Amygdala (tissue), 56 donors: ENCODE data around the gene PLXNA4.

Experiments
- DNase-seq, 56 donors: peaks; one replicate each; lab custom pipeline; 2025; lab: John Stamatoyannopoulos, UW

The PLXNA4 gene

DNA sequence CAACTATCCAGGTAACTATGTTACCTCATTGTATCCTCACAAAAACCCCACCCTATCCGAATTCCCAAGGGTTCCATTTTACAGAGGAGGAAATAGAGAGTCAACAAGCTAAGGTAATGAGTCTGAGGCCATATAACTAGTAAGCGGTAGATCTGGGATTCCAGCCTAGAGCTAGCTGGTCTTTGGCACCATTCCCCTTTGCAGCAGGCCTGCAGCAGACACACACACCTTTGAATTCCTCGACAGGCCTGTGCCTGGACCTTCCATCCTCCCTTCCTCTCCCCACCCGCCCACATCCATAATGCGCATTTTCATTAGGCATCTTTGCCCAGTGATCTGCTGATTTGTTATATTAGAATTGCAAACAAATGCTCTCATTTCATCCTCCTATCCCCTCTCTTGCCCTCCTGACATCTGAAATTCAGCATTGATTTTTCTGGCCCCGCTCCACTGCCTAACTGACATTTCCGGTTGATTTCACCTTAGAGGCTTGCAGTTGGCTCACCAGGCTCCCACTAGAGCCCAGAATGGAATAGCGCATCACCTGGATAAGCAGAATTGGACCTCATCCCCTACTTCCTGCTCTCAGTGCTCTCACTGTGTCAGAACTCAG lies 129.5 kb downstream of the PLXNA4 start:
- DNase-seq = no peak

DNA sequence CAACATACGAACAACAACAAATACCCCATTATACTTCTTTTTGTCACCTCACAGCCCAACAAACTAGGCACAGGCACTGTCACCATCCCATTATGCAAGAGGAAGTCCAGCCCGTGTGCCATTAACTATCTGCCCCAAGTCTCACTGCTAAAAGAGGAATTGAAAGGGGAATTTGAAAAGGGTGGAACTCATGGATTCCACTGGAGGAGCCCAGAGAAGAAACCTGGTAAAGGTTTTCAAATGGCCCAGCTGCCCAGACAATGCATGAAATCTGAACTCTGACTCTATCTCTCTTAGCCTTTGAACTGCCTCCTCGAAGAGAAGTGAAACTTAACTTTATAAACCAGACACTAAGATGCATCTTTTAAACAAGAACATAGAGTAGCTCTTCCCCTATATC lies 130.0 kb downstream of the PLXNA4 start:
- DNase-seq = no peak

DNA sequence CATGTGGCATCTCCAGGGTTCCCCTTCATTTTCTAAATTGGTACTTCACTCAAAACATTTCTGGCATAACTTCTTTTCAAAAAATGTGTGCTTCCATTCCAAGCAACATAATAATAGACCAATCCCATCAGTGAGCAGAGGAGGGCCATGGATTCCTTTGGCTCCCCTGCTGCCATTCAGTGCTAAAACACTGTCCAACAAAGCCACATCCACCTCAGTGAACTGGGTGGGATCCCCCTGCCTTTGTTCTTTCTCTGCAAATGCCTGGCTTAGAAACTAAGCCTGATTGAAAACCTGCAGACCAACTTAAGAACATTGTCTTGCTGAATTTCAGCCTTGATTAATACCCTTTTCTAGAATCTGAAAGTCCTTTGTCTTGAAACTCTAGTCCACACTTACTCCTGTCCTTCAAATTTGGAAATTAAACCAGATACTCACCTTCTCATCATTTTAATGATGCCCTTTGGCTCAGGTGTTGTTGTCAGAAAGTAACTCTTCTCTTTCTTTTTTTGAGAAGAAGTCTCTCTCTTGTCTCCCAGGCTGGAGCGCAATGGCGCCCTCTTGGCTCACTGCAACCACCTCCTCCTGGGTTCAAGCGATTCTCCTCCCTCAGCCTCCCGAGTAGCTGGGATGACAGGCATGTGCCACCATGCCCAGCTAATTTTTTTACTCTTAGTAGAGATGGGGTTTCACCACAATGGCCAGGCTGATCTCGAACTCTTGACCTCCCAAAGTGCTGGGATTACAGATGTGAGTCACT lies 132.3 kb downstream of the PLXNA4 start:
- DNase-seq = no peak

DNA sequence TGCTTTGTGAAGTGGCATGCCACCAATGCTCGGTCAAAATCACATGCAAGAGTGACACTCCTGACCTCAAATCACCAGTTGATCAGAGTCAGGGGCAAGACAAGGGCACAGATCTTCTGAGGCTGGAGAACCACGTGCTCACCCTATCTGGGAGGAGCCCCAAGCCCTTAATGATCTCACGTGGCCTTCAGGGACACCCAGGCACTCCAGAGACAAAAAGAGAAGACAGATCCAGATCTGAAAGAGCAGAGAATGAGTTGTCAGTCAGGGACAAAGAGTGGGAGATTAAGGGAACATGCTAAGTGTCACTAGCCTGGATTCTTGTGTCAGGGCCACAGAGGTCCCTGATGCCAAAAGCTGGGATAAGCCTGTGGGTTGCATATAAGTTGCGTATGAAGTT lies 134.3 kb downstream of the PLXNA4 start:
- DNase-seq = no peak

DNA sequence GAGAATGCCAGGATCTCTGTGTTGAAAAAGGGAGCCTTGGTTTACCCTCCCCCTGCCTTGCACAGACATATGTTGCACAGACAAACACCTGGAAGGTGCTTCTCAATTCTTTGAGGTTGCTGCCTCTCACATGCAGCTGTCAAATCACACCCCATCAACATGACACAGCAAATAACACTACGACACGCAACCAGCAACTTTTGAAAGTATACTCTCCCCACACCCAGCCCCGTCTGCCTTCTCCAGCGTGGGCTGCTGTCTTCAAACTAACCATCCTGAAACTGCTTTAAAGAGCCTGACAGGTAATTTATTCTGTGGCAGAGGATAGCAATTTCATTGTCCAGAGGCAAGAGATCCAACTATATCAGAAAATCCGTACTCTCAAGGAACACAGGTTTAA lies 136.1 kb downstream of the PLXNA4 start:
- no peak for DNase-seq

DNA sequence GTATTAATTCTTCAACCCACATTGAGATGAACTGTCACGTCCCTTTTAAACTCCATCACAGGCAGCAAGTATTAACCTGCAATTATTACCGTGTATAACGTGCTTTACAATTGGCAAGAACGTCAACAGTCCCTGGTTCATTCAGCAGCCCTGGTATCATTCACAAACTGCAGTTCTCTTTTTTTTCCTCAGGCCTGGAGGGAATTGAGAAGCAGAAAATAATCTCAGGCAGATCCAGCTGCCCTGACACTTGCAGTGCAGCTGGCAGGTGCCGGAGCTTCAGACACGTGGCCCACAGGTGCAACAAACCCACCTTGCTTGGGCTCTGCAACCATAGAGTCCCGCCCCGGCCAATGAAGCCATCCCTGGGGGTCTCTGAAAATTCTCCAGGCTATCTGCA lies 137.3 kb downstream of the PLXNA4 start:
- no peak for DNase-seq

DNA sequence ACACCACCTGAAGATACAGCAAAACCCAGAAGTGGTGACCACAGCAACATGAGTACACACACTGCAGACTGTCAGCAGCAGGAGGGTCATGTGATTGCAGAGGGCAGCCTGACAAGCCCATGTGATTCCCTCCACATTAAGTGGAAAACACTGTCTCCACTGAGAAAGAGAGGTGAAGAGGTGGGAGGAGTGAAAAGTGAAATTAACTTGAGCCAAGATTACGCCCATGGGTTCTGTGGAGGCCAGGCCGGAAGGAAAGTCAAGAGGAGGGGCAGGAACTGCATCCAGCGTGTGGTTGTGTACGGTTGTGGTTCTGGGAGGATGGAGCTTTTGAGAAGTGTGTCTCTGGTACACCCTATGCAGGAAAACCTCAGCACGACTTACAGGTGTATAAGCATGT lies 138.5 kb downstream of the PLXNA4 start:
- no peak for DNase-seq

DNA sequence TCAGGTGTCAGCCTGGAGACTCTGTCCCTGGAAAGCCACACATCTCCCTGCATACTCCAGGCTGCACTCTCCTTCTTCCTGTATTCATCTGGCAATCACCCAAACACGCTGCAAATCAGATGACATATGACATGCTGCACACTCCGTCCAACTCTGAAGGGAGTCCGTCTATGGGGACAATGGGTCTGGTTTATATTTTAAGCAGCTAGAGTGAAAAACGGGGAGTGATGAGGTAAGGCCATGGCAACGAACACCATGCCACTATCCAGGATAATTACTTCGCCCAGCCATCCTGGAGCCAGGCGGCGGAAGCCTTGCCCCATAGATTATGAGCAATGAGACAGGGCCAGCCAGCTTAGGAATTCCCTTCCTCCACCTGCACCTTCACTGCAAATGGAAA lies 140.1 kb downstream of the PLXNA4 start:
- no peak for DNase-seq

DNA sequence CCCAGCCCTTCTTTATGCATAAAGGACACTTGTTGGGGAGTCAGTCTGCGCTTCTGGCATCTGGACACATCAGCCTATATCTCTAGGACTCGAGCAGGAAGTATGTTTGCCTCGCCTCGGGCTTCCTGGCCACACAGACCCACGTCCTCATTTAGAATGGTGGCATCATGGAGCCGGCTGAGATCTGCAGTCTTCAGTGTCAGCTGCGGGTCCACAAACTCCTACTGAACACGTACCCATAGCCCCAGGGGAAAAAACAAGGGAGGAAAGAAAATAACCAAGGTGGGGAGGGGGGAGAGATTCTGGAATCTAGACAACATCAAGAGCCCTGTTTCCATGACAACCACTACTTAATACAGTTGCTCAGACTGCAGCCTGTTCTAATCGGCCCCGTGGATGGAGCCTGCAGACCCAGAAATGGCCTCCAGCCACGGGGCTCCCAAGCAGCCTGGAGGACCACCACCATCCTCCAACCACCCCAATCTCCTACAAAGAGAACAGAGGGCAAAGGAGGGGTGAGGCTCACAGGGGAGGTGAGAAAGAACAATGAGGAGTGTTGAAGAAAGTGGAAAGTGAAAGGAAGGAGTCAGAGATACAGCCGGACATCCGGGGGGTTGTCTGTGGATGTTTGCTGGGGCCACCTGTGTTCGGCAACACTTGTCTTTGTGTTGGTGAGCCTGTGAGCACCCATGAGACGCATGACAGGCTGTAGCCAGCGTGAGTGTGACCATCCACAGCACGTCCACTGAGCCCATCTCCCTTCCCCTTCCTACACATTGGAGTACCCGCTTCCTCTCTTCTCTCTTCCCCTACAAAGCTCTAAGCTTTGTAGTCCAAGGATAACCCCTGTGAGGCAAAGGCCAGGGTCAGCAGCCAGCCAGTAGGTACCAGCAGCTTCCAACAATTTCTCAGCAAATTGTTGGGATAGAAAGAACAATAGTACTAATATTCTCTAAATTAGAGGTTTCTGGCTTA lies 141.0 kb downstream of the PLXNA4 start:
- DNase-seq = peak in 1 of 56 donors; percentile 5

DNA sequence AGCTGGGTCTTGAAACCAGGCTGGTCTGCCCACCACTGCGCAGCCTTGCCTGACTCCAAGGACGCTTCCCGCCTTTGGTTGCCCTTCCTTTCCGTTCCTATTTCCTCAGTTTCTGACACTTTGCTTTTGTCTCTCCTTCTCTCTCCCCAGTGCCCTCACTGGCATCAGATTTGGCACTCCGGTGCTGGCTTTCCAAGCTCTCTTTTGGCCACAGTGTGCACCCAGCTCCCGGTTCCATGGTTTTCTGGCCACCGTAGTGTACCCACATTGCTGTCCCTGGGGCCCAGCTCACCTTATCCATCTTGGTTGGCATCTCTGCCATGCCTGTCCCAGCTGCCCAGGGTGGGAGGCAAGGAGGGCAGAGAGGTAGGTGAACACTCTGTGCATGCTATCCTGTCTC lies 142.2 kb downstream of the PLXNA4 start:
- no peak for DNase-seq

DNA sequence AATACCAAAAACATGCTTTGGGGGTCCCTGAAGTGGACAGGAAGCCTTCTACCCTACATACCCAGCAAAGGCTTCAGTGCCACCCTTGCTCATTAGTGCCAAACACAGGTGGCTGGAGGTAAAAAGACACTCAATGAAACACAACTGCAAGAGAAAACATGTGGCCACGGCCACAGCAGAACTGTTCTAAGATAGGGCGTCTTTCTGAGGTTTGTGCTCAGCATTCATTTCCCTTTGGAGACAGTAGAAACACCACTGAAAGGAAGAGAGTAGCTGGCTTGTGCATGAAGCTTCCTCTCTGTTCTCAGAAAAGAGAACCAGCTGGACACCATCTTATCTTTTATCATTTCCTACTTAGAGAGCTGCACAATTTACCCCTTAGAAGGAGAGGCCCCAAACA lies 143.0 kb downstream of the PLXNA4 start:
- DNase-seq = no peak

DNA sequence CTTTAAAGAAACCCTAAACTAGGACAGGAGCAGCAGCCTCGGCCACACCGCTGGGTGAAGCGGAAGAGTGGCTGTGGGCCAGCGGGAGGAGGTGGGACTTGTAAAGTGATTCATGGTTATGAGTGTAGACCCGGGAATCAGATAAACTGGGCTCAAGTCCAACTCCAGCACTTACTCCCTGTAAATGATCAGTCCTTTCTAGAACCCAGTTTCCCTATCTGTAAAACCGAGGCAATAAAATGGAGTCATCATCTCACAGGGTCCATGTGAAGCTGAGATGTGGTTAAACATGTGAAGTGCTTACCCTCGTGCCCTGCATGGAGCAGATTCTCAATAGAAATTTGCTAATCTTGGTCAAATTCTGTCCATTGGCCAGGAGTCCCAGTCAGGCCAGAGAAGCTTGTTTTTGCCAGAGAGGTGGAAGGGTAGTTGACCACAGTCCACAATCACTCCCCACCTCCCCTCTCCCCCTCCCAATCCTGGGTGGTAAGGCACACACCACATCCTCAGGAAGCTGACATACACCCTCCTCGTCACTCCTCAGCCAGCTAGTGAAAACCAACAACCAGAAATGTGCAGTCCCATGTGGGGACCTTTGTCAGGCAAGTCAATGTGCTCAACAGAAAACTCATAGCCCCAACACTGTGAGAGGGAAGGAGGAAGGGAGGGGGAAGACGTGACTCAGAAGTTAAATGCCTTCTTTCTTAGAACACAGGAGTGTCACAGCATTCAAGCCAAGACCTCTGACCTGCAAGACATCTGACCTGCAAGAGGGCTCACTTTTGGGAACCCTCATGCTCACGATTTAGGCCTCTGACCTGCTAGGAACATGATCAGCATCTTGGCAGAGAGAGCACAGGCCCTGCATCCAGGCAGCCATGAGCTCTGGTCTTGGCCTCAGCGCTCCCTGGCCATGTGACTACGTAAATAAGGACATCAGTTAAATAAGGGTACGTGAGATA lies 145.1 kb downstream of the PLXNA4 start:
- DNase-seq = no peak

DNA sequence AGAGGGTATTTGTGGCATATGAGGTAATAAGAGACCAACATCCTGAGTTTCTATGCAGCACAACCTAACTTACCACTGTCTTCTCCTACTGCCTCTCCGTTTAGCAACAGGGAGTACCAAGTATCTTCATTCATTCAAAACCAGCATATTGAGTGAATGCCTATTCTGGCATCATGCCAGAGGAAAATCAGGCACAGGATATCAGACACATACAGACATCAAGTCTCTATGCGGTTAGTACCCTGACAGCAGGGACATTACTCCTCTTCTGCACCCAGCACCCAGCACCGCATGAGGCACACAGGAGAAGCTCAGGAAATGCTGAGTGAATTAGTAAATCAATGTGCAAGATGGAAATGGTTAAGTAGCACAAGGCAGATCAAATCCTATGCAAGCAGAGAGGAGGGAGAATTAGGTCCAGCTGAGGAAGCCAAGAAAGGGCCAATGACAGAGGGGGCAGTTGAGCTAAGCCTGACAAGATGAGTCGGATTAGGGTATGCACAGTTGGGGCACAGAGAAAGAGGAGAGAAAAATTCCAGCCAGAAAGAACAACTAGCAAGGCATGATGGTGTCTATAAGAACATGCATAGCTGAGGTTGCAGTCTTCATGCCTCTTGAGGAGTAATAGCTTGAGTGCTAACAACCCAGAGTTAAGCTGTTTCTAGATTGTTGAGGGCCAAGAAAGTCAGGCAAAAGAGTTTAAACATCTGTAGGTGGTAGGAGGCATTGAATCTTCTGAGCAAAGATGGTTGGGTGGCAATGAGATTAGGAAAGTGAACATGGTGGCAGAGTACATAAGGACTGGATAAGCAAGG lies 146.0 kb downstream of the PLXNA4 start:
- DNase-seq = no peak

DNA sequence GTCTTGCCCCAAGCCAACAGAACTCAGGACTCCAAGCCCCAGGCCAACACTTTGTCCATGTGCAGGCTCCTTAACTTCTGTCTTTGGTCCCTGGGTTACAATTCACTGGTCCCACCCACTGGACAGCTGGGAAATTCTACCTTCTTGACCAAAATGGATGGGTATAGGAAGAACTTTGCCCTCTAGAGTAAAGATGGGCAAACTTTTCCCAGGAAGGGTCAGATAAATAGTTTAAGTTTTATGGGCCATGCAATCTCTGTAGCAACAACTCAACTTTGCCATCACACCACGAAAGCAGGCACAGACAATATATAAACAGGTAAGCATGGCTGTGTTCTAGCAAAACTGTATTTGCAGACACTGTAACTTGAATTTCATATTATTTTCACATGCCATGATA lies 147.1 kb downstream of the PLXNA4 start:
- DNase-seq = no peak

DNA sequence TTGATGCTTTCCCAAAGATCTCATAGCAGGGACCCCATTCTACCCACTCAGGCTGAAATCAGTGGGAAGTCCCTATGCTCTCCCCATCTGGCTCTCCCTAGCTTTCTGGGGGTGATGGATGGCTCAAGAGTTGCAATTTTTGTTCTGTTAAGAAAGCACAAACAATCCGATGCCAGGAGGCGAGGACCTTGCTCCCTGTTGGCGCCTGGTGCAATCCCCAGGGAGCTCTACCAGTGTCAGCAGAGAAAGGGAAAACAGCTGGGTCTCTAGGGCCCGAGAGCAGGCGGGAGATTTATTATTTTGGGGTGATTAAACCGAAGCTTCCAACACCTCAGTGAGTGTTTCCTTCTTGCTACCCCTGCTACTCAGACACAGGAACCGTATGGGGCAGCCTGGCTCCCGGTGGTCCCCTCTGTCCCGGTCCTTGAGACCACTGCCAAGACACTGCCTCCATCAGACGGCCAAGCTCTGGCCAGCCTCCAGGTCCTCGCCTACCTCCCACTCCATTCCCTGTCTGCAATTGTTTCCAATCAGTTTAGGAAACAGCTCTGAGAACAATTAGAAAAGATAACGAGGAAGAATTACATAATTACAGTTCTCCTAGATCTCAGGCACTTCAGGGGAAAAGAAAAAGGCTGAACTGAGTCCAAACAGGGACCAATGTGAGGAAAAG lies 147.9 kb downstream of the PLXNA4 start:
- no peak for DNase-seq

DNA sequence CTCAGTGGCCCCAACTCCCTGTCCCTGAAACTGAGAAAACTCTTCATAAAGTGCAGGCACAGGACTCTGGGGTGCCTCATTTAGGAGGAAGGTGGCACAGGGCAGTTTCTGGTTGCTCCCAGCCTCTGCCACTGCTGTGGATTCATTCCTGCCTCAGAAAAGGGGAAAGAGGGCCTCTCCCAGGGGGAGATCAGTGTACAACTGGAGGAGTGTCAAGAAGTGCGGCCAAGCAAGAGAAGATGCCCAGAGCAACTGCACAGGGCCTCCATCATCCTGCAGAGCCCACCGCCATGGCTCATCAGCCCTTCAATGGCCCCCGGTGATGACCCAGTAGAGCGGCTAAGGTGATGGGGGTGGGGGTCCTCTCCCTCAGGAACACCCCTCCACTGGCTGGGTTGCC lies 150.3 kb downstream of the PLXNA4 start:
- DNase-seq = no peak

DNA sequence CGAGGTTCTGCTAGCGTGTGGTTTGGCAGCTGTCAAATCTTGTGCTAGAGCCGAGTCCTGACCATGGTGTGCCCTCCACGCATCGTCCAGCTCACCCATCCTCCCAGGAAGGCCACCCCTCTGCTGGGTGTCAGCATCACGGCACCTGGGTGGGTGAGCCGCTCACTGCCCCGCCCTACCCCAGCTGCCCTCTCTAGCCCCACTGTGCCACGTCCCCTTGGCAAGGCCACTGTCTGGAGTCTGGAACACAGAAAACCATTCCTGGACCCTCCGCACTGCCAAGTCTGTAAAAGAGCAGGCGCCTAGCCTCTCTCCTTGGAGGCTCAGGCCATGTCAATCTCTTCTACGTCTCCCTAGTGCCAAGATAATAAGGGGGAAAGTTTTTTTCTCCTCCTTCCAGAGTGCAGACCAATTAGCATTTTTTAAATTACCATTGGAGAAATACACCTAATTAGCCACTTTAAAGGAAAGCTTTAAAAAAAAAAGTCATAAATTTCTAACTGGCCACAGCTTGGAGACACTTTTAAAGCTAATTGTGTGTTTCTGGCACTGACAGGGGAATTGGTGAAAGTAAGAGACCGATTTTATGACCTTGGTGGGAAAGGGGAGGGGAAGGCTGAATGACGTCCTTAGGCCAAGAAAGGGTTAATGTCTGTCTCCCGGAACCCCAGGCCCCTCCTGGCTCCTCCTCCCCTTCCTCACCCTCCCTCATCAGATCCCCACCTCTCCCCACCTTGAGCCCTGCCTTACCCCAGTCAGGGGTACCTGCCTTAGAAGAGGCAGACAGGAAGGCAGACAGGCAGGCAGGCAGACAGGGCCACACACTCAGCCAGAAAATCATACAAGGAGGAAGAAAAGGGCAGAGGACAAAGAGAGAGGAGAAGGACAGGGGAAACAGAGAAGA lies 151.2 kb downstream of the PLXNA4 start:
- peak in 14 of 56 donors; percentile 4 to 57 (median 32) for DNase-seq

DNA sequence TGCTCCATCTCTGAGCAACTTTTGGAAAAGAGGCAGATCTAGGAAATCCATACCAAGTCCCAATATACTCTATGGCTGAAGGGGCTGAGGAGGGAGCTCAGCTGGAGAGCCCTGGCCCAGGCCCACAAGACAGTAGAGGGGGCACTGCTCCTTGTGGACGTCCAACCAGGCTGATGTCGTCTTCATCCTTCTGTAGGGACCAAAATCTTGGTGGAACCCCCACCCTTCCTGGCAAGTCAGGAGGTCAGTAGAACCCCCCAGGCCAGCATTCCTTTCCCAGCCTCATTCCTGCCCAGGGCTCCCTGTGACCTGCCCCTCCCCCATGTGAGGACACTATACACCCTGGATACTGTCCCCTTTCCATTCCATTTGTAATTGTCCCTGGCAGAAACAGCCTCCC lies 152.0 kb downstream of the PLXNA4 start:
- no peak for DNase-seq
